SK-N-SH (cell line): ENCODE results near the gene MAP3K2. TPM values are rescaled to one million over a fixed set of nuclear protein-coding genes. Genes with fewer than 3 reads are reported as not detected.

Experiments used
- CTCF ChIA-PET: fragments of 300-600, 350-600 bp; formaldehyde crosslinking; extraction: SDS; loops from one replicate; lab custom pipeline; 2021; lab: Yijun Ruan, JAX
- POLR2A ChIA-PET: fragments of 350-600 bp; sonication (Branson Sonifier 250); formaldehyde crosslinking; extraction: SDS; loops from one replicate; lab custom pipeline; 2020; ENCODE audit warnings: antibody characterized with exemption, inconsistent platforms; lab: Yijun Ruan, JAX
- DNase-seq: peaks from one replicate; pipeline ENCODE4 v3.0.0; 2012
- H2AFZ ChIP-seq: fragments of 200-600 bp; sonication (generic); 2 replicates; pipeline ENCODE4 v1.8.1; 2016; ENCODE audit warnings: antibody characterized with exemption, mild to moderate bottlenecking, low read depth
- H3F3A ChIP-seq: fragments of 200-600 bp; sonication (generic); replicated peaks from 2 replicates; pipeline ENCODE3; 2016; ENCODE audit warnings: antibody characterized with exemption, mild to moderate bottlenecking; ENCODE audit not compliant: insufficient read depth
- H3K27ac ChIP-seq, 2 experiments: fragments of 200-500 bp in 1 of 2; fragments of 200-600 bp in 1 of 2; sonication (Bioruptor generic) in 1 of 2; sonication (generic), shearing (Covaris generic) in 1 of 2; 2 replicates each; pipeline versions ENCODE4 v1.5.1 to v1.6.1; 2014 to 2016; ENCODE audit warnings: low read depth in 2 of 2, inconsistent platforms in 1 of 2, low read length in 1 of 2, mild to moderate bottlenecking in 1 of 2, mixed read lengths in 1 of 2
- H3K27me3 ChIP-seq: fragments of 200-600 bp; sonication (generic), shearing (Covaris generic); 2 replicates; pipeline ENCODE4 v1.6.1; 2016; ENCODE audit warnings: mixed run types; ENCODE audit not compliant: insufficient read depth
- H3K36me3 ChIP-seq, 2 experiments: fragments of 200-500 bp in 1 of 2; fragments of 200-600 bp in 1 of 2; sonication (Bioruptor generic) in 1 of 2; sonication (generic) in 1 of 2; replicated peaks in 1 of 2; 2 replicates each; pipeline versions ENCODE3 to v1.5.1; 2014 to 2016; ENCODE audit warnings: low read length in 1 of 2, mild to moderate bottlenecking in 1 of 2; ENCODE audit not compliant: insufficient read depth in 2 of 2, control insufficient read depth in 1 of 2
- H3K4me1 ChIP-seq, 2 experiments: fragments of 200-500 bp in 1 of 2; fragments of 200-600 bp in 1 of 2; sonication (Bioruptor generic) in 1 of 2; sonication (generic), shearing (Covaris generic) in 1 of 2; 2 replicates each; pipeline versions ENCODE4 v1.5.1 to v1.6.1; 2014 to 2016; ENCODE audit warnings: low read depth in 1 of 2, low read length in 1 of 2, mixed run types in 1 of 2; ENCODE audit not compliant: insufficient read depth in 2 of 2, control insufficient read depth in 1 of 2
- H3K4me2 ChIP-seq: fragments of 200-600 bp; sonication (generic), shearing (Covaris generic); 2 replicates; pipeline ENCODE4 v1.6.1; 2017; ENCODE audit warnings: mixed run types
- H3K4me3 ChIP-seq, 2 experiments: fragments of 200-500 bp in 1 of 2; fragments of 200-600 bp in 1 of 2; sonication (Bioruptor generic) in 1 of 2; sonication (generic), shearing (Covaris generic) in 1 of 2; 2 replicates each; pipeline versions ENCODE4 v1.5.1 to v1.8.1; 2014 to 2016; ENCODE audit warnings: low read depth in 2 of 2, inconsistent platforms in 1 of 2, low read length in 1 of 2, mild to moderate bottlenecking in 1 of 2, mixed read lengths in 1 of 2, moderate library complexity in 1 of 2
- H3K79me2 ChIP-seq: fragments of 200-600 bp; sonication (generic); 2 replicates; pipeline ENCODE4 v1.8.1; 2017; ENCODE audit warnings: mild to moderate bottlenecking; ENCODE audit not compliant: insufficient read depth
- H3K9ac ChIP-seq: fragments of 200-600 bp; sonication (generic); 2 replicates; pipeline ENCODE4 v1.6.1; 2017; ENCODE audit warnings: mixed run types
- H3K9me2 ChIP-seq: fragments of 200-600 bp; sonication (generic); 2 replicates; pipeline ENCODE4 v1.6.1; 2017; ENCODE audit warnings: mixed run types
- H3K9me3 ChIP-seq: fragments of 200-600 bp; sonication (generic); 2 replicates; pipeline ENCODE4 v1.6.1; 2017; ENCODE audit warnings: mixed run types, mild to moderate bottlenecking, moderate library complexity
- H4K20me1 ChIP-seq: fragments of 200-600 bp; sonication (generic); 2 replicates; pipeline ENCODE4 v1.6.1; 2017; ENCODE audit warnings: mild to moderate bottlenecking, mixed run types; ENCODE audit not compliant: insufficient read depth
- CTCF ChIP-seq: fragments of 200-600 bp; sonication (generic); IDR thresholded peaks from 2 replicates; pipeline ENCODE4 v1.6.1; 2017; ENCODE audit warnings: antibody characterized with exemption, mild to moderate bottlenecking, moderate library complexity
- ELF1 ChIP-seq: IDR thresholded peaks from 2 replicates; pipeline ENCODE4 v1.4.0; 2012
- EP300 ChIP-seq, 2 experiments: IDR thresholded peaks; 2 replicates each; pipeline versions ENCODE4 v1.4.0 to v1.6.1; 2012; ENCODE audit warnings: borderline replicate concordance in 1 of 2, low read depth in 1 of 2, low read length in 1 of 2
- EZH2phosphoT487 ChIP-seq: fragments of 200-600 bp; sonication (generic); IDR thresholded peaks from 2 replicates; pipeline ENCODE4 v1.6.1; 2017; ENCODE audit warnings: low read depth, mixed run types, mild to moderate bottlenecking, antibody characterized with exemption, moderate library complexity, borderline replicate concordance
- FOXJ3 ChIP-seq: sonication (generic); formaldehyde crosslinking; IDR thresholded peaks from 2 replicates; pipeline ENCODE4 v1.5.1; 2020; ENCODE audit warnings: mild to moderate bottlenecking, missing genetic modification reagents
- FOXM1 ChIP-seq: IDR thresholded peaks from 2 replicates; pipeline ENCODE4 v1.4.0; 2012; ENCODE audit warnings: low read depth, mild to moderate bottlenecking
- IRF3 ChIP-seq: fragments of 150-350 bp; IDR thresholded peaks from 2 replicates; pipeline ENCODE4 v1.6.1; 2016; ENCODE audit warnings: mild to moderate bottlenecking, low read depth, low read length
- JUND ChIP-seq: IDR thresholded peaks from 2 replicates; pipeline ENCODE4 v1.4.0; 2012
- MAX ChIP-seq: IDR thresholded peaks from 2 replicates; pipeline ENCODE4 v1.4.0; 2012; ENCODE audit warnings: low read depth
- MXI1 ChIP-seq: IDR thresholded peaks from 2 replicates; pipeline ENCODE4 v1.6.1; 2012; ENCODE audit warnings: mild to moderate bottlenecking, low read depth, low read length, improper control_type of control experiment
- NFIC ChIP-seq: IDR thresholded peaks from 2 replicates; pipeline ENCODE4 v1.4.0; 2012; ENCODE audit warnings: borderline replicate concordance
- PBX3 ChIP-seq: IDR thresholded peaks from 2 replicates; pipeline ENCODE4; 2012
- REST ChIP-seq: IDR thresholded peaks from 2 replicates; pipeline ENCODE4 v1.6.1; 2012; ENCODE audit warnings: mild to moderate bottlenecking, low read depth, low read length, moderate library complexity
- SIN3A ChIP-seq: IDR thresholded peaks from 2 replicates; pipeline ENCODE4 v1.6.1; 2012; ENCODE audit warnings: low read depth, mild to moderate bottlenecking, low read length, moderate library complexity, borderline replicate concordance
- SMC3 ChIP-seq: IDR thresholded peaks from 2 replicates; pipeline ENCODE4 v1.6.1; 2012; ENCODE audit warnings: low read depth, low read length, improper control_type of control experiment
- TEAD4 ChIP-seq: IDR thresholded peaks from 2 replicates; pipeline ENCODE4 v1.4.0; 2012; ENCODE audit warnings: mild to moderate bottlenecking, borderline replicate concordance; ENCODE audit not compliant: insufficient read depth
- YY1 ChIP-seq: IDR thresholded peaks from 2 replicates; pipeline ENCODE4 v1.4.0; 2012; ENCODE audit warnings: low read depth, mild to moderate bottlenecking
- WGBS: methylation state at CpG from one replicate; pipeline ENCODE4 v1.1.6; 2017; ENCODE audit warnings: low lambda C conversion rate; 5-methylcytosine and 5-hydroxymethylcytosine counted together
- polyA plus RNA-seq, 3 experiments: library from polyadenylated mRNA; depleted of rRNA; stranded (reverse); fragments of >200 nt; gene quantifications; 2 replicates each; pipeline ENCODE4 v1.2.3, GENCODE V29; 2012

The MAP3K2 gene
- polyA plus RNA-seq, 1 of the 3 experiments (the other 2 are of a cell fraction): 2.7 TPM

GRCh38 chr2:127279781-127280180 lies 108.0 kb downstream of the MAP3K2 start:
- Histone ChIP-seq H3K9me2 (no peaks in the 10 kb centered on the region), H3K36me3 (peaks cover 52 to 79% of the 10 kb centered on the region in 2 experiments), H2AFZ (no peak overlapping the region), H4K20me1 (0 out of 2 replicates have a peak, but pooled peaks cover 8% of the 10 kb centered on the region), H3K4me3 (no peak overlapping the region), H3K27ac (no peak overlapping the region), H3K4me2 (no peak overlapping the region), H3F3A (no peaks in the 10 kb centered on the region), H3K4me1 (no peaks in the 10 kb centered on the region), H3K79me2 (peaks cover 49% of the 10 kb centered on the region), H3K9ac (no peak overlapping the region), H3K9me3 (no peaks in the 10 kb centered on the region), H3K27me3 (no peaks in the 10 kb centered on the region)
- no peak for DNase-seq
- CTCF ChIA-PET: no interaction called here
- POLR2A ChIA-PET: no interaction called here
- TF ChIP-seq SIN3A (no peak), PBX3 (no peak), IRF3 (no peak), MAX (no peak), JUND (no peak), ELF1 (no peak), YY1 (no peak), MXI1 (no peak), REST (no peak), NFIC (no peak), FOXJ3 (CRISPR knock-in tag) (no peak), EZH2phosphoT487 (no peak), EP300 (IDR thresholded peaks at IDR 0.05; ENCODE audit: borderline replicate concordance in 1 of 2, low read depth in 1 of 2, low read length in 1 of 2) (no peak), FOXM1 (no peak), CTCF (no peak), SMC3 (no peak), TEAD4 (no peak)
- 94% methylated on average over 5 of the region's 5 CpGs for WGBS
